ENCODE measurements around the gene THBS4. TPM values are rescaled to one million over a fixed set of nuclear protein-coding genes. Genes with fewer than 3 reads are reported as not detected.

The THBS4 gene
- total and polyA plus RNA-seq, 2 experiments from 2014 or later = 0.80 TPM; not detected in 1

- H3K79me2 ChIP-seq = no peaks in the 10 kb centered on the region
- no peak for DNase-seq (ENCODE audit: low spot score)
- no peak overlapping the region for H3K4me2 ChIP-seq
- no peaks in the 10 kb centered on the region for H3K27me3 ChIP-seq
- peaks cover 11% of the 10 kb centered on the region for H3K4me1 ChIP-seq (ENCODE audit: insufficient read depth)
- WGBS (ENCODE audit: low lambda C conversion rate, missing lambda C conversion rate) = 8% methylated on average over 2 of the region's 2 CpGs
- no peaks in the 10 kb centered on the region for H3K9me2 ChIP-seq (replicated peaks; ENCODE audit: insufficient read depth)
- no peaks in the 10 kb centered on the region for H4K20me1 ChIP-seq (ENCODE audit: insufficient read depth, poor library complexity, severe bottlenecking)
- TF ChIP-seq CTCF (IDR thresholded peaks at IDR 0.05; ENCODE audit: poor library complexity) (no peak), EZH2 (IDR thresholded peaks at IDR 0.05; ENCODE audit: borderline replicate concordance) (no peak), EZH2phosphoT487 (IDR thresholded peaks at IDR 0.05; ENCODE audit: low read depth, severe bottlenecking, unreplicated experiment) (no peak)
- no peaks in the 10 kb centered on the region for H3K36me3 ChIP-seq (replicated peaks; ENCODE audit: insufficient read depth, low read depth)
- no peak overlapping the region for H3K4me3 ChIP-seq
- H3K27ac ChIP-seq = peak overlapping the region; percentile 35
- H2AFZ ChIP-seq = no peak overlapping the region
- no peaks in the 10 kb centered on the region for H3K9me3 ChIP-seq (ENCODE audit: low read depth)
Measured at GRCh38 chr5:80128141-80128540, 93.0 kb downstream of the THBS4 start.

GRCh38 chr5:80129146-80129545 is 94.0 kb downstream of the THBS4 start:
- no peaks in the 10 kb centered on the region for H3K9me3 ChIP-seq (ENCODE audit: low read depth)
- H3K27me3 ChIP-seq = no peaks in the 10 kb centered on the region
- no peaks in the 10 kb centered on the region for H3K36me3 ChIP-seq (replicated peaks; ENCODE audit: insufficient read depth, low read depth)
- H3K79me2 ChIP-seq = no peaks in the 10 kb centered on the region
- no peaks in the 10 kb centered on the region for H3K9me2 ChIP-seq (replicated peaks; ENCODE audit: insufficient read depth)
- H4K20me1 ChIP-seq (ENCODE audit: insufficient read depth, poor library complexity, severe bottlenecking) = no peaks in the 10 kb centered on the region
- H3K4me3 ChIP-seq = no peak overlapping the region
- 91% methylated on average over 5 of the region's 5 CpGs for WGBS (ENCODE audit: low lambda C conversion rate, missing lambda C conversion rate)
- no peak overlapping the region for H2AFZ ChIP-seq
- H3K4me2 ChIP-seq = no peak overlapping the region
- TF ChIP-seq EZH2 (IDR thresholded peaks at IDR 0.05; ENCODE audit: borderline replicate concordance) = no peak
- no peak for TF ChIP-seq CTCF (IDR thresholded peaks at IDR 0.05; ENCODE audit: poor library complexity)
- no peak for TF ChIP-seq EZH2phosphoT487 (IDR thresholded peaks at IDR 0.05; ENCODE audit: low read depth, severe bottlenecking, unreplicated experiment)
- H3K4me1 ChIP-seq (ENCODE audit: insufficient read depth) = peaks cover 11% of the 10 kb centered on the region
- H3K27ac ChIP-seq = no peak overlapping the region
- no peak for DNase-seq (ENCODE audit: low spot score)

Small RNAs within 50 kb of the gene (small RNA-seq; reads per million reads assigned to genes)
- gene TRMT112P2 = not detected

Other genes with a start within 250 kb of the THBS4 start
- gene MTX3, start 44.1 kb upstream of the THBS4 start, total RNA-seq = 16.1 and 18.7 TPM in 2 replicates
- 4.0 and 4.8 TPM in 2 replicates for gene MTX3, start 44.1 kb upstream of the THBS4 start, polyA plus RNA-seq
- gene SERINC5, start 220.7 kb downstream of the THBS4 start, total RNA-seq = 70.2 and 77.6 TPM in 2 replicates
- gene SERINC5, start 220.7 kb downstream of the THBS4 start, polyA plus RNA-seq = 19.3 and 21.7 TPM in 2 replicates

Measured in hepatocyte (in vitro differentiated cells).